Right renal cortex interstitium (tissue), 3 donors: ENCODE data around the gene OGFOD2. TPM values are rescaled to one million over a fixed set of nuclear protein-coding genes. Genes with fewer than 3 reads are reported as not detected.
"Not testable (repeated sequence)": the region's sequence is repeated elsewhere in the genome, so short reads cannot be mapped to it uniquely, and the experiment has no call there.

Experiments used
- DNase-seq, 3 donors: peaks; one replicate each; pipeline ENCODE4 v3.0.0-alpha.2; 2013; ENCODE audit warnings: low read depth in 3 of 3, low spot score in 2 of 3
- polyA plus RNA-seq, 3 donors: library from polyadenylated mRNA; unstranded; fragments of 120-200 nt; gene quantifications; one replicate each; pipeline ENCODE4 v1.2.1, GENCODE V29; 2013; ENCODE audit not compliant: insufficient read length in 3 of 3

OGFOD2 gene
- polyA plus RNA-seq, 3 donors, result 12.0 to 13.9 (median 13.4) TPM

DNA sequence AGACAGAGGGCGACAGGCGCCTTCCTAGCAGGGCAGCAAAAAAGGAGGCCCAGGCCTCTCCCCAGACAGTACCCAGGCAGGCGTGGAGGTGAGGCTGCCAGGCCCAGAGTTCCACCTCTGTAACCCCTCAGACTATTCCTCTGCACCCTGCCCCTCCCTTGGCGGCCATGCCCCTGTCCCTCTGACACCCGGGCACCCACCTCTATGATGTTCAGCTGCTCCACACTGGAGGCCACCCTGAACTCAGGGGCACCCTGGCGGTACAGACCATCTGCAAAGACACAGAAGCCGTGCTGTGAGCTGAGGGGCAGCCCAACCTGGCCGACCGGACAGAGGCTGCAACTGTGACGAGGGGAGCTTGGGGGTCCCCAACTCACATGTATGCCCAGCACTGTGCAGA is 25.5 kb downstream of the OGFOD2 start:
- DNase-seq, result no peak

DNA sequence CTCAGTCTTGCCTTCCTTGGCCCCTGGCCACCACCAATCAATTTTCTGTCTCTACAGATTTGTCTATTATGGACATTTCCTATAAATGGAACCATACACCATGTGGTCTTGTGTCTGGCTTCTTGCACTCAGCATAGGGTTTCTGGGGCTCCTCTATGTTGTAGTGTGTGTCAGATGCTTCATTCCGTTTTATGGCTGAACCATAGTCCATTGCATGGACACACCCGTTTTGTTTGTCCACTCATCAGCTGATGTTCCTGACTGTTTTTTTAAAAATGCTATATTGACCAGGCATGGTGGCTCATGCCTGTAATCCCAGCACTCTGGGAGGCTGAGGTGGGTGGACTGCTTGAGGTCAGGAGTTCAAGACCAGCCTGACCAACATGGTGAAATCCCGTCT is 26.4 kb downstream of the OGFOD2 start:
- DNase-seq, result no peak

- DNase-seq, result no peak
These were observed 28.2 kb downstream of the OGFOD2 start for GRCh38 chr12:123003257-123003656.

DNA sequence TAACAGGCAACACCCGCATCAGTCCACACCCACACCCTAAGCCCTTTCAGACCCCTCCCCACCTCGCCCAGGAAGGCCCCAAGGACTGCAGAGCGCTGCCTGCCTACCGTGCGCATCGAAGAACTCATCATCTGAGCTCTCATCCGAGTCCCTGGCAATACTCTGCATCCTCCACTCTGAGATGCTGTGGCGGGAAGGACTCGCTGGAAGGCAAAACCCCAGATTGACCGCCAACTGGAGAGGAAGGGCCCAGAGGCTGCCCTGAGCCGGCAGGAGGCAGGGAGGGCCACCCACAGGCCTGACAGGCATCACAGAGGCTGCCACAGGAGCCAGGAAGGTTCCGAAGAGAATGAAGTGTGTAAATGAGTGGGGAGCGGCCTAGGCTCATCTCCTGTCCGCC is 29.2 kb downstream of the OGFOD2 start:
- no peak for DNase-seq

GRCh38 chr12:123005081-123005626 is 30.1 kb downstream of the OGFOD2 start:
- DNase-seq, result no peak

DNA sequence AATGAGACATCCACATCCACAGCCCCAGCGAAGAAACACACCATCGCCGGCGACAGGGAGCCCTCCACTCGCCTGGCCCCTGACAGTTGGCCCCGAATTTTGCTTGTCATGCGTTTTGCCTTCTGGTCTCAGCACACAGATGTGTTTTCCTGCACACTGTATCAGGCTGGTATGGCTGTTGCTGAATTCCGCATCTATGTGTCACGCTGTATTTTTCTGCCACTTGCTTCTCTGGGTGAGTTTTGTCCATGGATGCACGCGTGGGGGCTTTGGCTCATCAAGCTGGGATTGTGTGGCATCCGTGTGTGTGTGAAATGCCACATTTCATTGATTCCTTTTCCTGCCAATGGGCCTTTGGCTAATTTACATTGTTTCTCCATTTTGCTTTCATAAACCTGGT is 31.9 kb downstream of the OGFOD2 start:
- DNase-seq, result no peak

GRCh38 chr12:123010110-123010509 is 35.1 kb downstream of the OGFOD2 start:
- no peak for DNase-seq

- no peak for DNase-seq
These were observed 35.6 kb downstream of the OGFOD2 start for GRCh38 chr12:123010681-123011080.

GRCh38 chr12:123011701-123012100 is 36.7 kb downstream of the OGFOD2 start:
- DNase-seq, result no peak

DNA sequence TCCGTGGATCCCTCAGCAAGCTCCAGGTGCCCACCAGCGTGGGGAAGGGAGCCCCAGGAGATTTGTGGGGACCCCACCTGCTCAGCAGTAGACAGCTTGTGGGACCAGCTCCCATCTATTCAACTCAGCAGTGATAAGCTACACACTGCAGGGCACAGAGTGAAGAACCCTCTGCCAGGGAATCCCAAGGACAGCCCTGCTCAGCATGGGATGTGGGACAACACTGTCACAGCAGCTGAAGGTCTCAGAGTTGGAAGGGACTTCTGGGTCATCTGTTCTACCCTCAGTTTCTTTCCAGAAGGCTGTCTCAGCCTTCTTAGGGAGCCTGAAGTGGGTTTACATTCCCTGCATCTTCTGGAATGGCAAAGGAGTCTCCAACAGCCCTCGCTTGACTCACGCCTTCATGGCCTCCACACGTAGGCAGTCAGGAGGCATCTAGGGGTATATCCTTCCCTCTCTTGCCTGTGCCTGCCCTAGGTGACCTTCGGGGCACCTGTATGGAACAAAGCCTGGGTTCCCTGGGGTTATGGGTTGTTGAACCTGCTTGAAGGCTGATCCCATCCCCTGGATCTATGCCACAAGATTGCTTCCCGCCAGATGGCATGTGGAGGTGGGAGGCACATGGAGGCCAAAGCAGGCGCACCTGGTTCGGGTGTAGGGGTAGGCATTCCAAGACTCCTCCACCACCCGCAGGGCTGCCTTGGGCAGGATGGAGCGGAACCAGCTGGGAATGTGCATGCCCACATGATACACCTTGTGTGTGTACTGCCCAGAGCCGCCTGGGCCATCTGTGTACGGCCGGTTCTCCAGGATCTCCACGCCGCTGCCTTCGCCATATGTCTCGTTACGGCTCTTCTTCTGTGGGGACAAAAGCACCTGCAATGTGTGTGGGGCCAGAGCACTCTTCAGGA is 38.4 kb downstream of the OGFOD2 start:
- no peak for DNase-seq

DNA sequence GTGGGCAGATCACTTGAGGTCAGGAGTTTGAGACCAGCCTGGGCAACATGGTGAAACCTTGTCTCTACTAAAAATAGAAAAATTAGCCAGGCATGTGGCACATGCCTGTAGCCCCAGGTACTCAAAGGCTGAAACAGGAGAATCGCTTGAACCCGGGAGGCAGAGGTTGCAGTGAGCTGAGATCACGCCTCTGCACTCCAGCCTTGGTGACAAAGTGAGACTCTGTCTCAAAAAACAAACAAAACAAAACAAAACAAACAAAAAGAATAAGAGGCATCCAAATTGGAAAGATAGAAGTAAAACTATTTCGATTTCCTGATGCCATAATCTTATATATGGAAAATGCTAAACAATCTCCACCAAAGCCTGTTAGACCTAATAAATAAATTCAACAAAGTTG is 39.4 kb downstream of the OGFOD2 start:
- not testable (repeated sequence) for DNase-seq

GRCh38 chr12:123017753-123018152 is 42.7 kb downstream of the OGFOD2 start:
- no peak for DNase-seq

DNA sequence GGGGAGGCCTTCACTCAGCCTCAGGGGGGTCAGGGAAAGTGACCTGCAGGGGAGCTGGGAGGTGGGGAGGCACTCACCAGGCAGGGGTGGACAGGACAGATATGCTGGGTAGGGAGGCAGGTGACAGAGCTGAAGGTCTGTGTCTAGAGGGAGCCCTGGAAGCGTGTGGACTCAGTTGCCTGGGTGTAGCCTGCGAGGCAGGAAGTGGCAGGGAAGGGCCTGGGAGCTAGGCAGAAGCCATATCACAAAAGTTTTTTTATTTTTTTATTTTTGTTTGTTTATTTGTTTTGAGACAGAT is 44.7 kb downstream of the OGFOD2 start:
- DNase-seq, result no peak

- no peak for DNase-seq
These were observed 46.9 kb downstream of the OGFOD2 start for GRCh38 chr12:123021688-123022604.

DNA sequence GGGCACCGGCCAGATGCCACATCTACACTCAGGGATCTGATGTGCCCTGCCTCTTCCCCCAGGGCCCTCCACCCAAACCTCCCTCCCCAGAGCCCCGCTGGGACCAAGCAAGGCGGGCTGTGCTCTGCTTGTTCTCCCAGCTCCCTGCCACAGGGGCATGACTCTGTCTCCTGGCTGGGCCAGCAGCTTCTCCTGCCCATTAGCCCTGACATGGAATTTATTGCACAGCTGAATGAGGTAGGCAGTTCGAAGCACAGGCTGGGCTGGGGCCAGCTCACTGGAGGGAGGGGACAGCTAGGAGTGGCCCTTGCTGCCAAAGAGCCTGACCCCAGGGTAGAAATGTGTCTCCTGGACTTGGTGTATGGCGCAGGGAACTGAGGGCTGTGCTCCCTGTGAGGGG is 47.8 kb downstream of the OGFOD2 start:
- no peak for DNase-seq

DNA sequence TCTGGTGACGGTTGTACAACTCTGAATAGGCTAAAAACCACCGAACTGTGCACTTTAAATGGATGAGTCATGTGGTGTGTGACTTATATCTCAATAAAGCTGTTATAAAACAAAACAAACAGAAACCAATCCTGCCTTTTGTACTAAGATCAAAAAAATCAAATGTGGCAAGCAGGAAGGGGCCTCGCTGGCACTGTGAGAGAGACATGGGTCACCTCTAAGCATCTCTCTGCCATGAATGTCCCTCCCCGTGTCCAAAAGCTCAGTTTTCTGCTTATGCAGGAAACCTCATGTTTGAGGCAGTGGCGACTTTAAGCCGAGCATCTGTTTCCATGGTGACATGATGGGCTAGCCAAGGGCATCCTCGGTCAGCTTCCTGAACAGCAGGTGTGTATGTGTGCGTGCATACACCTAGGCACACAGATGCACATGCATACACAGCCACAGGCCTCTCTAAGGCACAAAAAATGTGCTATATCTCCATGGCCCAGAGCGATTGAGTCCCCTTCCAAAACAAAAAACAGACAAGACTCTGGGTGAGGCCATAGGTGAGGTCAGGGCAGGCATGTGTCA is 49.9 kb downstream of the OGFOD2 start:
- DNase-seq, result no peak

DNA sequence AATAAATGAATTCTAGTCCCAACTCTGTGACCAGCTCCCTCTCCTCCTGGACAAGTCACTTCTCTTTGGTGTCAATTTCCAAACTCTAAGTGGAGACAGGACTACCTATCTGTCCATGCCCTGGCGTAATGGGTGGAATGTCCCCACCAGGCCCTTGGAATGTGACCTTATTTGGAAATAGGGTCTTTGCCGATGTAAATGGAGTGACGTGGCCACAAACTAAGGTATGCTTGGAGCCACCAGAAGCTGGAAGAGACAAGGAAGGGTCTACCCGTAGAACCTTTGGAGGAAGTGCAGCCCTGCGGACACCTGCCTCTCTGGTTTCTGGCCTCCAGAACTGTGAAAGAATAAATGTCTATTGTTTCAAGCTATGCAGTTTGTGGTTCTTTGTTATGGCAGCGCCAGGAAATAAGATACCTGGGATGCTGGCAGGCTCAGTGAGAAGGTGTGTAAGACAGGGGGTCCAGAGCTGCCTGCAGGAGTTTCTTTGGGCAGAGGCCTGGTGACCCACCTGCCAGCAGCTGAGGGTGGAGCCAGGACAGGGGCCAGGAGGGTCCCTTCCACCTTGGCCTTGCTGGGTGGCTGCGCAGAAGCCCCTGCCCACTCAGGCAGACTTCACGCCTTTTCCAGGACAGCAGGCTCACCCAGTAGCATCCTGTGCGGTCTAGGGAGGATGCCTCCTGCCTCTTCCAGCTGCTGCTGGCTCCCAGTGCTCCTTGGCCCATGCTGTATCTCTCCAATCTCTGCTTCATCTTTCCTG is 51.2 kb downstream of the OGFOD2 start:
- DNase-seq, result no peak

DNA sequence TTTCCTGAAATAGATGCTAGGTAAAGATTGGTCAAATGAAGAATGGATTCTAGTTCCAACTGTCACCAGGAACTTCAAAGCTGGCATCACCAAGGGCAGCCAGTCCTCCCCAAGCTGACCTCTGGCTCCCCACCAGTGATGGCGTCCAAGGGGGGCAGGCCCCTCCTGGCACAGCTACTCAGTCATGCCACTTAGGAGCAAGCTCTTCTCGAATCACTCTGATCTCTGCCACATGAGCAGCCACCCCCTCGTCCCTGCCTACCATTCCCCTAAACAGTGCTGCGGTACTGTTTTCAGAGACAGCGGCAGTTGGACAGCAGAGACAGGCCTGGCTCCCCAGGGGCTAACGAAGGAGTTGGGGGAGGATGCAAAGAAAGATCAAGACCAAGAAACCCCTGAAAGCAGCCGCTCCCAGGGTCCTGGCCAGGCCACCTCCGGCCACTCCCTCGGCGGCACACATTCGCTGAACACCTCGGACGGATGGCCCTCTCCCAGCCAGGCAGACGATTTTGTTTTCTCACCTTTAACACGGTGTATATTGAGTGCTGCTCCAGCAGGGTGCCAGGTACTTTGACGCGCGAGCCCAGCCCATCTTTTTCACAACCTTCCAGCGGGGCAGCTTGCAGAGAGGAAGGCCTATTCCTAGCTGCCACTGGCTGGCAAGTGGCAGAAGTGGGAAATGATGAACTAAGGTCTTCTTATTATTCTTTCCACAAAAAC is 52.8 kb downstream of the OGFOD2 start:
- no peak for DNase-seq

GRCh38 chr12:123028475-123028874 is 53.4 kb downstream of the OGFOD2 start:
- no peak for DNase-seq

DNA sequence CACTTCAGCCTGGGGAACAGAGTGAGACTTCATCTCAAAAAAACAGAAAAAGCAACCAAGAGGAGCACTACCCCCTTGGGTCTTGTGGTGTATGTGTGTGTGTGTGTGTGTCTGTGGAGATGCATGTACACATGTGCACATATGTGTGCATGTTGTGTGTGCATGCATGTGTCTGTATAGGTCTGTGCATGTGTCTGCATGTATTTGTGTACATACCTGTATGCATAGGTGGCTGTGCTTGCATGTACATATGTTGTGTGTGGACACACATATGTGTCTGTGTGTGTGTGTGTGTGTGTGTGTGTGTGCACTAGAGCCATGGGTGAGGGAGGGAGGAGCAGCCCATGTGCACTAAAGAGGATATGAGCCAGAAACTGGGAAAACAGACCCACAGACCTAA is 54.5 kb downstream of the OGFOD2 start:
- no peak for DNase-seq
